ENCODE results near the gene ADAMTS6. TPM values are rescaled to one million over a fixed set of nuclear protein-coding genes. Genes with fewer than 3 reads are reported as not detected.

The ADAMTS6 gene
- total RNA-seq, 1 experiment from 2014 or later, result 2.8 TPM

- POLR2A ChIA-PET, result no interaction called here
- H3K27me3 Mint-ChIP-seq (ENCODE audit: low read depth), result no peaks in the 10 kb centered on the region
- ATAC-seq (no peak), DNase-seq (ENCODE audit: low spot score) (no peak)
- H3K4me1 Mint-ChIP-seq, result no peaks in the 10 kb centered on the region
- no peaks in the 10 kb centered on the region for H3K36me3 Mint-ChIP-seq
- no peak overlapping the region for H3K4me3 Mint-ChIP-seq
- CTCF ChIA-PET, result interaction anchor here (1.0 kb wide), 1 partner anchor 9 kb away, joined by 3 read pairs; no protein-coding TSS in a partner anchor
- TF ChIP-seq, protein P1, sequence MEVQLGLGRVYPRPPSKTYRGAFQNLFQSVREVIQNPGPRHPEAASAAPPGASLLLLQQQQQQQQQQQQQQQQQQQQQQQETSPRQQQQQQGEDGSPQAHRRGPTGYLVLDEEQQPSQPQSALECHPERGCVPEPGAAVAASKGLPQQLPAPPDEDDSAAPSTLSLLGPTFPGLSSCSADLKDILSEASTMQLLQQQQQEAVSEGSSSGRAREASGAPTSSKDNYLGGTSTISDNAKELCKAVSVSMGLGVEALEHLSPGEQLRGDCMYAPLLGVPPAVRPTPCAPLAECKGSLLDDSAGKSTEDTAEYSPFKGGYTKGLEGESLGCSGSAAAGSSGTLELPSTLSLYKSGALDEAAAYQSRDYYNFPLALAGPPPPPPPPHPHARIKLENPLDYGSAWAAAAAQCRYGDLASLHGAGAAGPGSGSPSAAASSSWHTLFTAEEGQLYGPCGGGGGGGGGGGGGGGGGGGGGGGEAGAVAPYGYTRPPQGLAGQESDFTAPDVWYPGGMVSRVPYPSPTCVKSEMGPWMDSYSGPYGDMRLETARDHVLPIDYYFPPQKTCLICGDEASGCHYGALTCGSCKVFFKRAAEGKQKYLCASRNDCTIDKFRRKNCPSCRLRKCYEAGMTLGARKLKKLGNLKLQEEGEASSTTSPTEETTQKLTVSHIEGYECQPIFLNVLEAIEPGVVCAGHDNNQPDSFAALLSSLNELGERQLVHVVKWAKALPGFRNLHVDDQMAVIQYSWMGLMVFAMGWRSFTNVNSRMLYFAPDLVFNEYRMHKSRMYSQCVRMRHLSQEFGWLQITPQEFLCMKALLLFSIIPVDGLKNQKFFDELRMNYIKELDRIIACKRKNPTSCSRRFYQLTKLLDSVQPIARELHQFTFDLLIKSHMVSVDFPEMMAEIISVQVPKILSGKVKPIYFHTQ (CRISPR knock-in tag; IDR thresholded peaks at IDR 0.05), result no peak
- TF ChIP-seq JAZF1 (CRISPR knock-in tag; IDR thresholded peaks at IDR 0.05) (no peak), SOX15 (CRISPR knock-in tag; IDR thresholded peaks at IDR 0.05) (no peak), FOXP1 (CRISPR knock-in tag; IDR thresholded peaks at IDR 0.05; ENCODE audit: borderline replicate concordance) (no peak), EMX1 (CRISPR knock-in tag; IDR thresholded peaks at IDR 0.05) (no peak), TEAD4 (CRISPR knock-in tag; IDR thresholded peaks at IDR 0.05) (no peak), ZNF121 (CRISPR knock-in tag; IDR thresholded peaks at IDR 0.05) (no peak), ZNF219 (CRISPR knock-in tag; IDR thresholded peaks at IDR 0.05; ENCODE audit: borderline replicate concordance) (no peak), TCF7 (CRISPR knock-in tag; IDR thresholded peaks at IDR 0.05; ENCODE audit: low read depth) (no peak), SMAD4 (CRISPR knock-in tag; IDR thresholded peaks at IDR 0.05) (no peak), ELF4 (CRISPR knock-in tag; IDR thresholded peaks at IDR 0.05; ENCODE audit: low read depth) (no peak), CREM (CRISPR knock-in tag; IDR thresholded peaks at IDR 0.05) (no peak), FOXK1 (CRISPR knock-in tag; IDR thresholded peaks at IDR 0.05) (no peak)
- TF ChIP-seq, protein P2, sequence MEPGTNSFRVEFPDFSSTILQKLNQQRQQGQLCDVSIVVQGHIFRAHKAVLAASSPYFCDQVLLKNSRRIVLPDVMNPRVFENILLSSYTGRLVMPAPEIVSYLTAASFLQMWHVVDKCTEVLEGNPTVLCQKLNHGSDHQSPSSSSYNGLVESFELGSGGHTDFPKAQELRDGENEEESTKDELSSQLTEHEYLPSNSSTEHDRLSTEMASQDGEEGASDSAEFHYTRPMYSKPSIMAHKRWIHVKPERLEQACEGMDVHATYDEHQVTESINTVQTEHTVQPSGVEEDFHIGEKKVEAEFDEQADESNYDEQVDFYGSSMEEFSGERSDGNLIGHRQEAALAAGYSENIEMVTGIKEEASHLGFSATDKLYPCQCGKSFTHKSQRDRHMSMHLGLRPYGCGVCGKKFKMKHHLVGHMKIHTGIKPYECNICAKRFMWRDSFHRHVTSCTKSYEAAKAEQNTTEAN (CRISPR knock-in tag; IDR thresholded peaks at IDR 0.05), result no peak
- TF ChIP-seq, protein P3, sequence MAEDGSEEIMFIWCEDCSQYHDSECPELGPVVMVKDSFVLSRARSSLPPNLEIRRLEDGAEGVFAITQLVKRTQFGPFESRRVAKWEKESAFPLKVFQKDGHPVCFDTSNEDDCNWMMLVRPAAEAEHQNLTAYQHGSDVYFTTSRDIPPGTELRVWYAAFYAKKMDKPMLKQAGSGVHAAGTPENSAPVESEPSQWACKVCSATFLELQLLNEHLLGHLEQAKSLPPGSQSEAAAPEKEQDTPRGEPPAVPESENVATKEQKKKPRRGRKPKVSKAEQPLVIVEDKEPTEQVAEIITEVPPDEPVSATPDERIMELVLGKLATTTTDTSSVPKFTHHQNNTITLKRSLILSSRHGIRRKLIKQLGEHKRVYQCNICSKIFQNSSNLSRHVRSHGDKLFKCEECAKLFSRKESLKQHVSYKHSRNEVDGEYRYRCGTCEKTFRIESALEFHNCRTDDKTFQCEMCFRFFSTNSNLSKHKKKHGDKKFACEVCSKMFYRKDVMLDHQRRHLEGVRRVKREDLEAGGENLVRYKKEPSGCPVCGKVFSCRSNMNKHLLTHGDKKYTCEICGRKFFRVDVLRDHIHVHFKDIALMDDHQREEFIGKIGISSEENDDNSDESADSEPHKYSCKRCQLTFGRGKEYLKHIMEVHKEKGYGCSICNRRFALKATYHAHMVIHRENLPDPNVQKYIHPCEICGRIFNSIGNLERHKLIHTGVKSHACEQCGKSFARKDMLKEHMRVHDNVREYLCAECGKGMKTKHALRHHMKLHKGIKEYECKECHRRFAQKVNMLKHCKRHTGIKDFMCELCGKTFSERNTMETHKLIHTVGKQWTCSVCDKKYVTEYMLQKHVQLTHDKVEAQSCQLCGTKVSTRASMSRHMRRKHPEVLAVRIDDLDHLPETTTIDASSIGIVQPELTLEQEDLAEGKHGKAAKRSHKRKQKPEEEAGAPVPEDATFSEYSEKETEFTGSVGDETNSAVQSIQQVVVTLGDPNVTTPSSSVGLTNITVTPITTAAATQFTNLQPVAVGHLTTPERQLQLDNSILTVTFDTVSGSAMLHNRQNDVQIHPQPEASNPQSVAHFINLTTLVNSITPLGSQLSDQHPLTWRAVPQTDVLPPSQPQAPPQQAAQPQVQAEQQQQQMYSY (CRISPR knock-in tag; IDR thresholded peaks at IDR 0.05), result no peak
- no peak overlapping the region for H3K27ac Mint-ChIP-seq
- H3K9me3 Mint-ChIP-seq, result no peaks in the 10 kb centered on the region
Measured at GRCh38 chr5:65355301-65355700, 126.4 kb downstream of the ADAMTS6 start.

- Mint-ChIP-seq H3K4me3 (no peak overlapping the region), H3K27me3 (ENCODE audit: low read depth) (no peaks in the 10 kb centered on the region), H3K4me1 (peaks cover 3% of the 10 kb centered on the region), H3K36me3 (peaks cover 13% of the 10 kb centered on the region), H3K9me3 (peaks cover 39% of the 10 kb centered on the region), H3K27ac (no peak overlapping the region)
- ChIA-PET CTCF (no interaction called here), POLR2A (no interaction called here)
- DNase-seq (ENCODE audit: low spot score) (no peak), ATAC-seq (no peak)
- TF ChIP-seq, protein P4, sequence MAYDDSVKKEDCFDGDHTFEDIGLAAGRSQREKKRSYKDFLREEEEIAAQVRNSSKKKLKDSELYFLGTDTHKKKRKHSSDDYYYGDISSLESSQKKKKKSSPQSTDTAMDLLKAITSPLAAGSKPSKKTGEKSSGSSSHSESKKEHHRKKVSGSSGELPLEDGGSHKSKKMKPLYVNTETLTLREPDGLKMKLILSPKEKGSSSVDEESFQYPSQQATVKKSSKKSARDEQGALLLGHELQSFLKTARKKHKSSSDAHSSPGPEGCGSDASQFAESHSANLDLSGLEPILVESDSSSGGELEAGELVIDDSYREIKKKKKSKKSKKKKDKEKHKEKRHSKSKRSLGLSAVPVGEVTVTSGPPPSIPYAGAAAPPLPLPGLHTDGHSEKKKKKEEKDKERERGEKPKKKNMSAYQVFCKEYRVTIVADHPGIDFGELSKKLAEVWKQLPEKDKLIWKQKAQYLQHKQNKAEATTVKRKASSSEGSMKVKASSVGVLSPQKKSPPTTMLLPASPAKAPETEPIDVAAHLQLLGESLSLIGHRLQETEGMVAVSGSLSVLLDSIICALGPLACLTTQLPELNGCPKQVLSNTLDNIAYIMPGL (CRISPR knock-in tag; IDR thresholded peaks at IDR 0.05), result no peak
- TF ChIP-seq NR1H2 (CRISPR knock-in tag; IDR thresholded peaks at IDR 0.05) (no peak), MAX (CRISPR knock-in tag; IDR thresholded peaks at IDR 0.05) (no peak), ERG (CRISPR knock-in tag; IDR thresholded peaks at IDR 0.05) (no peak), RELA (CRISPR knock-in tag; IDR thresholded peaks at IDR 0.05; ENCODE audit: borderline replicate concordance) (no peak), MXD4 (CRISPR knock-in tag; IDR thresholded peaks at IDR 0.05; ENCODE audit: borderline replicate concordance) (no peak)
- TF ChIP-seq, protein P5, sequence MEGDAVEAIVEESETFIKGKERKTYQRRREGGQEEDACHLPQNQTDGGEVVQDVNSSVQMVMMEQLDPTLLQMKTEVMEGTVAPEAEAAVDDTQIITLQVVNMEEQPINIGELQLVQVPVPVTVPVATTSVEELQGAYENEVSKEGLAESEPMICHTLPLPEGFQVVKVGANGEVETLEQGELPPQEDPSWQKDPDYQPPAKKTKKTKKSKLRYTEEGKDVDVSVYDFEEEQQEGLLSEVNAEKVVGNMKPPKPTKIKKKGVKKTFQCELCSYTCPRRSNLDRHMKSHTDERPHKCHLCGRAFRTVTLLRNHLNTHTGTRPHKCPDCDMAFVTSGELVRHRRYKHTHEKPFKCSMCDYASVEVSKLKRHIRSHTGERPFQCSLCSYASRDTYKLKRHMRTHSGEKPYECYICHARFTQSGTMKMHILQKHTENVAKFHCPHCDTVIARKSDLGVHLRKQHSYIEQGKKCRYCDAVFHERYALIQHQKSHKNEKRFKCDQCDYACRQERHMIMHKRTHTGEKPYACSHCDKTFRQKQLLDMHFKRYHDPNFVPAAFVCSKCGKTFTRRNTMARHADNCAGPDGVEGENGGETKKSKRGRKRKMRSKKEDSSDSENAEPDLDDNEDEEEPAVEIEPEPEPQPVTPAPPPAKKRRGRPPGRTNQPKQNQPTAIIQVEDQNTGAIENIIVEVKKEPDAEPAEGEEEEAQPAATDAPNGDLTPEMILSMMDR (IDR thresholded peaks at IDR 0.05), result no peak
Measured at GRCh38 chr5:65341835-65342234, 139.9 kb downstream of the ADAMTS6 start.
